NCI-H2081 (cell line): ENCODE measurements around the gene PTPRN2.

Experiments
- DNase-seq, 2 experiments: peaks; one replicate each; lab custom pipeline; 2025; lab: John Stamatoyannopoulos, UW

The PTPRN2 gene

DNA sequence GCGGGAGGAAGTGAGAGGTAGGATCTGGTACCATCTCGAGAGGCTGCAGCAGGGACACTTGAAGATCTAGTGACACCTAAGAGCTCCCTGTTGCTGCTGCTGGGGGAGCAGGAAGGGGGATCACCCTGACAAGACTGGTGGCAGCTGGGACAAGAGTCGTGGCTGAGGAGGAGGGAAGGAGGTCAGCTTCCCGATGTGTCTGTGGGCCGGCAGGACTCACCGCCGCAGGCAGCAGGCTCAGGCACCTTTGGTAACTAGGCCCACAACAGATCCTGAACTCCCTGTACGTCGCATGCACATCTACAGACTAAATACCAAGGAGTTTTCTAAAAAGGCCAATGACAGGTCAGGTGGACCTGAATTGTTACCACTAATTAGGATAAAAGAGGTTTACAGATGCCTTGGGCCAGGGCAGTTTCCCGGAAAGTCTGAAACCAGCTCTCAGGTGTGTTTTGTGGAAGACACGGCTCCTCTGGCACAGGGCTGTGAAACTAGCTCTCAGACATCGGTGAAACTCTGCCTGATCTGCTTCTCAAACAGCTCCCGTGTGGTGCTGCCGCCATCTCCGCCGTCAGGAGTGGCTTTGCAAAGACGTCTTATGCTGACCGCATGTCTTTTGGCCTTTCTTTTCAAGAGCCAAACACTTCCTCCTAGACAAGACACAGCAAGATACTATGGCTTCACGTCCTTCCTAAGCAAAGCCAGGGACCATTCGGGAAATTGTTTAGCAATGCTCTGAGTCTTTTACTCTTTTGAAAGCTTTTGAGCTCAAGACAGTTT is 609.7 kb downstream of the PTPRN2 start:
- no peak for DNase-seq

GRCh38 chr7:157977306-157977705 is 610.3 kb downstream of the PTPRN2 start:
- DNase-seq, result no peak

DNA sequence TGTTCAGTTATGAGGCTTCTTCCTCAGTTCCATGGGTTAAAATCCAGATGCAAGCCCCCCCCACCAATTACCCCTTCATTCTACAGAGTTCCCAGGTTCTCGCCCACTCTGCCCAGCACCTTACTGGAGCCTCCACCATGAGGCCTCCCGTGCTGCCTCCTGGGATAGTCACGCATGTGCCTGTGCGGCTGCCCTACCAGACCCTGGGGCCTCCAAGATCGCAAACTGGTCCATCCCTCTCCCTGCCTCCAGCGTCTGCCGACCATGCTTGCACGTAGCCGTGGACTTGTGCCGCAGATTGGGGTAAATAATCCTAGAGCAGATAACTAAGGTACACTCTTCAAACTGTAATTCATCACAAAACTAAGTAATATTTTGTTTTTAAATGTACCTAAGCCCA is 611.2 kb downstream of the PTPRN2 start:
- DNase-seq, result no peak

DNA sequence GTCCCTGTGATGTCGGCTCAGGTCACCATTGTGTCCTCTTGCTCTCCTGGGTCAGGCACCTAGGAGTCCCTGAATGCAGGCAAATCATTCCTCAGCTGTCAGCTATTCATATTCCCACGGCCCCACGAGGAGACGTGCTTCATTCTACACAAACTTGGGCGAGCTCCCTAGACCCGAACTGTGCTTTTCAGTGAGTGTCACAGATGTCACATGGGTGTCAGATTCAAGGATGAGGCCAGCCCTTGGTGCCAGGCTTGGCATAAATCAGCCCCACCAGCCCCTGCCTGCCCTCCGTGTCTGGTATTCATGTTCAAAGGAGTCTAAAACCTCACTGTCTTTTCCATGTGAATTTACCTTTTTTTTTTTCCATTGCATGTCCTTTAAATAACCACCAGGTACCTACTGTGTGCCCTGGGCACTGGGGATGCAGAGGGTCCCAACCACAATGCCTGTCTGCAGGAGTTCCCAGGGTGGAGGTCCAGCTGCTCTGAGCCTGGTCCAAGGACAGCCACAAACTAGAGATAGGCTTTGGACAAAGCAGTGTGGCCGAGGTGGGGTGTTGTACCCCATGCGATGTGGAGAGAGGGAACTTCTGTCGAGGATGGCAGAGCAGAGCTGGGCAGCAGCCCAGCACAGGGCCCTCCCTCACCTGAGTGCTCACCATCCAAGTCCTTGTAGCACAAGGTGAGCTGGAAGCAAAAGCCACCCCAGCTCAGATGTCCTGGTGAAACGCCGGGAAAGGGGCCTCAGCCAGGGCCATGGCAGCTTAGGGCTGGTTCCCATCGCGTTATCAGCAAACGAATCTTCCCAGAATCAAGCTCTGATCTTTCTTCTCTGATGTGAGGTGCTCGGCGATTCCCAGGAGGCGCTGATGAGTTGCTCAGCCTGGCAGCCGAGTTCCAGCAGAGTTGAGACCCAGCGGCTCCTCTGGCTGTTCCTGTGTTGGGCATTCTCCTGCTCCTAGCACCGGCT is 611.9 kb downstream of the PTPRN2 start:
- DNase-seq, result no peak

DNA sequence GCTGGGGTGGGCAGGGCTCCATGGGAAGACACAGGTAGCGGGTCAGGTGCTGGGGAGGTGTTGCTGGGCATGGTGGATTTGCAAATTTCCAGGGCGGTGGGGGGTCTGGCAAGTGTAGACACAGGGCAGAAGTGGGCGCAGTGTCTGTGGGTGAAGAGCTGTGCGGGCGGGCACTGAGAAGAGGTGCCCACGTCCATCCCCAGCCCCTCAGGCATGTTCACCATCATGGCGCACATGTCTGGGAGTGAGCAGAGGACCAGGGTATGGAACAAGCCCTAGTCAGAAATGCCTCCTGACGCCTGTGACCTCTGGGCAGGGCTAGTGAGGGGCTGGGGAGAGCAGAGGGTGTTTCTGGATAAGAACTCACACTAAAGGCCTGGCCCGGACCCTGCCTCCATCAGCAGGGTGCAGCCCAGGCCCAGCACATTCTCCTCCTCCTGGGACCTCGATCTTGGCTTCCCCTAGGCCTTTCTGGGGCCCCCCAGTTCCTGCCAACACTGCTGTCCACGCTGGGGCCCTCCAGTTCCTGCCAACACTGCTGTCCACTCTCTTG is 612.9 kb downstream of the PTPRN2 start:
- DNase-seq, result no peak

GRCh38 chr7:157973971-157974677 is 613.5 kb downstream of the PTPRN2 start:
- DNase-seq, result no peak

DNA sequence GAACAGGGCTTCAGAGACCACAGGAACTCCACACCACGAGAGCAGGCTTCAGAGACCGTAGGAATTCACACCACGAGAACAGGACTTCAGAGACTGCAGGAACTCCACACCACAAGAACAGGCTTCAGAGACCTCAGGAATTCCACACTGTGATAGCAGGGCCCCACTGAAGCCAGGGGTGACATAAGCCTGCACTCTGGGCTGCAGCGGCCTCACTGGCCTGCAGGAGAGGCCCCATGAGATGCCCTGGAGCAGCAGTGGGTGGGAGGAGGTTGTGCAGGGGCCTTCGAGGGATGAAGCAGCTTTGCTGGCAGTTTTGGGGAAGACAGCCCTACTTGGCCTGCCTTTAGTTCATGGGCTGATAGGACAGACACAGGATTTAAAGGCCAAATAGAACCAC is 614.7 kb downstream of the PTPRN2 start:
- no peak for DNase-seq

GRCh38 chr7:157971501-157971900 is 616.1 kb downstream of the PTPRN2 start:
- no peak for DNase-seq

DNA sequence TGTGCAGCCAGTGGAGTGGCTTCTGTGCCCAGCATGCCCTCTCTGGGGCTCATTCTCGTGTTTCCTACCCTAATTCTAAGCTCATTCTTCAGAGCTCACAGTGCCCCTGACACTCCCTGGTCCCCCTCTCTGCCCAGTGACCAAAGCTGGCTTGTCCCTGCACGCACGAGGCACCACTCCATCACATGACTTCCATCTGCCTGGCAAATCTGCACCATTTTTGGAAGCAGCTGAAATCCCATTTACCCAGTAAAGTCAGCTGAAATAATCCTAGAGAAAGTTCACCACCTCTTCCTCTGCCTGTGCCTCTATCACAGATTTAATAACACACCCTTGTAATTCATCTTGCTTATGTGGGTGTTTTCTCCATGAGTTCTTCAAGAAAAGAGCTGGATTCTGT is 616.9 kb downstream of the PTPRN2 start:
- no peak for DNase-seq

DNA sequence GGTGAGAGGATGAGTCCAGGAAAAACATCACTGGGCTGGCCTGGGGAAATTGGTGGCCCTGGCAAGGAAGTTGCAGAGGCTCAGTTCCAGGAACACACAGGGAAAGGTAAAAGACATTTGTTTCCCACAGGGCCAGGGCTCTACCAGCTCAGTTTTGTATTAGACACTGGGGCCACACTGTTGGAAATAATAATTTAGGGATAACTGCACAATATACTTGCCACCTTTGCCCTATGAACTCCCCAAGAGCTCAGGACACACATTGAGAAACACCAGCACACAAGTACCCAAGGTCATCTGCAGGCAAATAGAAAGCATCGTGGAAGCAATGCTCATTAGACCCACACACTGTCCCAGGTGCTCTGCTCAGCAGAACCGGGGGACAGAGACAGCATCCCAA is 617.6 kb downstream of the PTPRN2 start:
- DNase-seq, result no peak

DNA sequence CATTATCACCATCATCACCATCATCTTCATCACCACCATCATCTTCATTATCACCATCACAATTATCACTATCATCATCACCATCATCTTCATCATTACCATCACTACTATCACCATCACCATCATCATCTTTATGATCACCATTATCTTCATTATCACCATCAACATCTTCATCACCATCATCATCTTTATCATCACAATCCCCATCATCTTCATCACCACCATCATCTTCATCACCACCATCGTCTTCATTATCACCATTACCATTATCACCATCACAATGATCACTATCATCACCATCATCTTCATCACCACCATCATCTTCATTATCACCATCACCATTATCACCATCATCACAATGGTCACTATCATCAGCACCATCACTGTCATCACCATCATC is 621.1 kb downstream of the PTPRN2 start:
- DNase-seq, result no peak

DNA sequence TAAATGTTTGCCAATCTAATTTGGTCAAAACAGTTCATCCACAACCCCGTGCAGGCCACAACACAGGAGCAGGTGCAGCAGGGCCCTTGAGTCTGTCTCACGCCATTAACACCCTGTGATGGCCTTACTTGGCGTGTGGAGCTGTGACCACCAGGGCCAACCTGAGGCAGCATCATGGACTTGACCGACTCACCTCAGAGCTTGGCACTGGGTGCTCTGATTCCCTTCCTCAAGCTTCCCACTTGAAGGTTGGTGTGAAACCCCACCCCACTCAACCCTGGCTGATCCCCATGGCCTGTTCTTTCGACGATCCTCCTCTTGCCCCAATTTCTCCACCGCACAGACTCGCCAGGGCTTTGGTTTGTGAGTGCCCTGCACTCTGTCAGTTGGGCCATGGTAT is 623.1 kb downstream of the PTPRN2 start:
- DNase-seq, result no peak

DNA sequence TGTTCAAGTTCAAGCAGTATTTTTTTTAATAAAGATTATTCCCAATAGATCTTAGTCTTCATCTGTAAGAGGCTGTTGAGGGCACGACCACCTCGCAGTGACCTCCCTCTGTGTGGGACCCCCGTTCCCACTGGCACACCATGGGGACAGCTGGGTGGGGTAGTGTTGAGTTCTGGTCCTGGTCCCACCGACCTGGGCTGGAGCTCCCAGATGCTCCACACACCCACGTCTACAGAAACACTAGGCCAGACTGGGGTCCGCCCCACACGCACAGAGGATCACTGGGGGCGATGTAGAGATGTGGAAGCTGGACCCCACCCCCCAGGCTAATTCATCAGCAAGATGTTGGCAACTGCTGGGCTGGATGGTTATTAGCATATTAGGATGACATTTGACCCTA is 623.6 kb downstream of the PTPRN2 start:
- no peak for DNase-seq

DNA sequence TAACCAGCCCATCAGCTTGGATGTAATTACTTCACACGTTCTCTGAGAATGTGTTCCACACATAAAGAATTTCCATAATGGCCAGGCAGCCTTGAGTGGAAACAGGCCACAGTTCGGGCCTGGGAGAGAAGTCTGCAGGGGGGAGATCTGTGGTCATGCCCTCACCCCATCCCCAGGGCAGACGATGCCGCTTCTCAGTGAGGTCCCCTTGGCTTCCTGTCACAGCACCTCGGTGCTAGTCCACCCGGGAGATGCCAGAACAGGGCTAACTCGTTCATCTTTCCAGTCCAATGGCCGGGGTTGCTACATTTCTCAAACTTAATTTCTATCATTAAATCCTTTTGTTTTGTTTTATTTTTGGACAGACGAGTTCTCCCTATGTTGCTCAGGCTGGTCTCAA is 624.1 kb downstream of the PTPRN2 start:
- DNase-seq, result no peak

- no peak for DNase-seq
Observed at GRCh38 chr7:157962458-157963306, 624.9 kb downstream of the PTPRN2 start.

DNA sequence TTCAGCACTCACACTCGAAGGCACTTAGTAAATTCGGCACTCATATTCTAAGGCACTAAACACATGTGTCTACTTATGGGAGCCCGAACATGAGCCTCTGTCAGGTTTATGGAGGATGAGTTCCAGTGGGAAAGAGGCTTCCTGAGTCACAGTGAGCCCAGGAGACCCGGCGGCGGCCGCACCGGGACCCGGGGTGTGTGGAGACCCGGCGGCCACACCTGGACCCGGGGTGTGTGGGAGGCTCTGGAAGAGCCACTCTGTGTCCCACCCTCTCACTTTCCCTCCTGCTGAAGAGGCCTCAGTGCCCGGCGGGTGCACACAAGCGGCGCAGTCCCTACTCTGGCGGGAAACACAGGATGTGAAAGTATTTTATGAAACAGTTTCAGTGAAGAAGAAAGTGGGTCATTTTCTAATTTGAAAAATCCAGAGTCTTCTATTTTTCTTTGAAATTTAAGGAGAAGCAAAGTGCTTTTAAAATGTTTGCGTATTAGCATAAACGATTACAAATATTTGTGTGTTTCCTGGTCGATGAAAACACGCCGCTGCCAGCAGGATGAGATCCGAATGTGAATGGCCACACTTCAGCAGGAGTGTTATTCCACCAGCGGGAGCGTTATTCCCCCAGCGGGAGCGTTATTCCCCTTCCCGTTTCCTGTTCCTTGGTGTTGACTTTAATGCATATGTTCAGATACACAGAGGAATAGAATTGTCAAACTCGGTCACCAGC is 625.7 kb downstream of the PTPRN2 start:
- DNase-seq, result no peak

GRCh38 chr7:157955348-157955999 is 632.1 kb downstream of the PTPRN2 start:
- DNase-seq, result peak in 1 of 2 experiments; percentile 17

DNA sequence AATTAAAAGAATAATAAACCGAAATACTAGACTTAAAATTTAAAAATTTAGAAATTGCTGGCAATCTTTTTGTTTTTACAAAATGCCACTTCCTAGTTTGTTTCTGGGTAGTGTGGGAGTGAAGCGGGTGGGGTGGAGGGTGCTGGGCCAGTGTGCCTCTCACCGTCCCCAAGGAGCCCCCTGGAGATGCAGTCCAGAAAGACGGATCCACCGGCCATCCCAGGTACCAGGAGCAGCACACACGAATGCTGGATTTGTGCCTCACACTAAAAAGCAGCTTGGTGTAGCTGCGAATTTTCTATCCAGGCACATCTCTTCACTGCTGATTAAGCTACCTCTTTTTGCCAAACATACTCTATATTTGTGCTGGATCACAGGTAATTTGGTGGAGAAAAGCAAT is 632.7 kb downstream of the PTPRN2 start:
- DNase-seq, result no peak

DNA sequence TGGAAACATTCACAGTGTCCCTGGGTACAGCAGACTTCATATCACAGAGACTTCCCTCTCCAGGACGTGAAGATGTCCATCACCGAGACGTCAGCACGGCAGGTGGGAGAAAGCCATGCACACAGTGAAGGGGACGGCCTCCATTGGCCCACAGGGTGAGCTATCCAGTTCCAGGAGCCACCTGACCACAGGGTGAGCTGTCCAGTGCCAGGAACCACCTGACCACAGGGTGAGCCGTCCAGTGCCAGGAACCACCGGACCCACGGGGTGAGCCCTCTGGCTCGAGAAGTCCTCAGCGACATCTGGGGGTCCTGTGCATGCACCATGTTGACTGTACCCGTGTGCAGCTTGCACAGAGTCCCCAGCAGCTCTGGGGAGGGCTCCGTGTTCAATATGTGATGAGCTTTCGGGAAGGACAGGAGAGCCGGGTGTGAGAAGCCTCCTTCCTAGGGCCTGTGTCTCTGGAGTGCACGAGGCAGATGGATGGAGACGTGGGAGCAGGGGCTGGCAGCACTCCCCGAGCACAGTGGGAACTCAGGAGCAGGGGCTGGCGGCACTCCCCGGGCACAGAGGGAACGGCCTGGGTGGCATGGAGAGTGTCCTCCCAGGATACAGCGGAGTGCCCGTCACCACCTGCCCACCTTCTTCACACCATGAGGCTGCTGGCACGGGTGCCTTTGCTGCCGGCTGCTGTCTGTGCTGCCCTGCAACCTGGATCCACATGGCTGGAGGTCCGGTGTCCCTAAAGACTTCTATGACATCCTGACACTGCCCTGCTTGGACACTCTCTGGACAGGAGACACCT is 634.6 kb downstream of the PTPRN2 start:
- DNase-seq, result no peak
